Ectodermal cell (in vitro differentiated cells): Measurements from ENCODE around the gene MMP19.

Source experiments
- H3K27ac ChIP-seq: 2 replicates; pipeline ENCODE4 v1.7.0; 2013; ENCODE audit warnings: mild to moderate bottlenecking, low read depth, low read length; ENCODE audit not compliant: insufficient read depth, poor library complexity, severe bottlenecking
- H3K27me3 ChIP-seq: 2 replicates; pipeline ENCODE4 v1.7.0; 2013; ENCODE audit warnings: mild to moderate bottlenecking, low read length; ENCODE audit not compliant: insufficient read depth, control insufficient read depth, poor library complexity, severe bottlenecking
- H3K36me3 ChIP-seq: one replicate; pipeline ENCODE4 v1.7.0; 2013; ENCODE audit warnings: low read length; ENCODE audit not compliant: control insufficient read depth, insufficient read depth
- H3K4me1 ChIP-seq: one replicate; pipeline ENCODE4 v1.7.0; 2013; ENCODE audit warnings: low read length; ENCODE audit not compliant: control insufficient read depth, insufficient read depth
- H3K4me3 ChIP-seq: 2 replicates; pipeline ENCODE4 v1.7.0; 2013; ENCODE audit warnings: low read depth, low read length, control low read depth; ENCODE audit not compliant: insufficient read depth
- H3K9me3 ChIP-seq: 2 replicates; pipeline ENCODE4 v1.7.0; 2013; ENCODE audit warnings: mild to moderate bottlenecking, low read length, moderate library complexity; ENCODE audit not compliant: control insufficient read depth
- WGBS, 2 experiments: methylation state at CpG; one replicate each; pipeline ENCODE4 v1.1.7; 2013; ENCODE audit warnings: missing lambda C conversion rate in 2 of 2; 5-methylcytosine and 5-hydroxymethylcytosine counted together

Gene MMP19

DNA sequence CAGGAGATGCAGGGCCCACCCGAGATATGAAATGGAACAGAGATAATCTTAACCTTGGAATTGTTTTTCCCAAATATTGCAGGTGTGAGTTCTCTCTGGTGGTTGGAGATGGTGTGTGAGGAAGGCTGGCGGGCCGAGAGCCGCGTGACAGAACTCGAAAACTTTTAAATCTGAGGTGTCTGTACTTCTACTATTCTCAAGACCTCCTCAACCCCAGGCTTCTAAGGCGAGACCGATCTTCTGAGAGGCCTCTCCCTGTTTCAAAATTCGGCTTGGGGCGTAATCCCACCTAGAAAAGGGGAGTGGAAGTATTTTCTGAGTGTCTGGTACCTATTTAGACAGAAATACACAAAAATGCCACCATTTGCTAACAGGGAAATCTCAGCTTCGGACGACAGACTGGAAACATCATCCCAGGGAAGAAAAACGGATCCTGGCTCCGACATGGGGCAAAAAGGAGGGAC is 25.8 kb downstream of the MMP19 start:
- Histone ChIP-seq H3K36me3 (peaks cover 22% of the 10 kb centered on the region), H3K27me3 (no peaks in the 10 kb centered on the region), H3K4me1 (peaks cover 12% of the 10 kb centered on the region), H3K4me3 (peak overlapping the region; percentile 97), H3K9me3 (no peaks in the 10 kb centered on the region), H3K27ac (no peak overlapping the region)
- WGBS, 2 experiments = 1 to 3% methylated on average over 10 to 14 of the region's 14 CpGs

DNA sequence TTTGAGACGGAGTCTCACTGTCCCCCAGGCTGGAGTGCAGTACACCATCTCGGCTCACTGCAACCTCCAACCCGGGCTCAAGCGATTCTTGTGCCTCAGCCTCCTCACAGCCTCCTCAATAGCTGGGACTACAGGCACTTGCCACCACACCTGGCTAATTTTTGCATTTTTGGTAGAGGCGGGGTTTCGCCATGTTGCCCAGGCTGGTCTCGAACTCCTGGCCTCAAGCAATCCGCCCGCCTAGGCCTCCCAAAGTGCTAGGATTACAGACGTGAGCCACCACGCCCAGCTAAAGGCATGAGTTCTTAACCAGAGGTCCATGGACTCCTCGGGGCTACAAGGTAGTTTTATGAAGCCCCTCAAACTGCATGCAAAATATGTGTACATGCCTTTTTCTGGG is 27.3 kb downstream of the MMP19 start:
- WGBS, 2 experiments = 90 to 93% methylated on average over 12 of the region's 12 CpGs
- Histone ChIP-seq H3K27ac (no peak overlapping the region), H3K36me3 (peaks cover 9% of the 10 kb centered on the region), H3K4me1 (peaks cover 12% of the 10 kb centered on the region), H3K4me3 (no peak overlapping the region), H3K27me3 (no peaks in the 10 kb centered on the region), H3K9me3 (no peaks in the 10 kb centered on the region)

DNA sequence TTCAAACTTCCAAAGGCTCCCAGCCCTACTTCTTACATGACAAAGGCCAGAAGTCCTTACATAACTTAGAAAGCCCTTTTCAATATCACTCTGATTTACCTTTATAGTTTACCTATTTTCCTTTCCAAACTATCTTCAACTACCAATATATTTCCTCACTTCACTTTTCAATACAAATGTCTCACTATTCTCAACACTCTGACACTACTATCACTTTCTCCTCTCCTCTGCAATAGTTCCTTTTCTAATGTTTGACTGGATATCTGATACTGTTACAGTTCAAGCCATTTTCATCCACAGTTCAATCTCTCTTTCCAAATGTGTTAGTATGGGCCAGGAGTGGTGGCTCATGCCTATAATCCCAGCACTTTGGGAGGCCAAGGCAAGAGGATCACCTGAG is 28.5 kb downstream of the MMP19 start:
- no peak overlapping the region for H3K4me3 ChIP-seq

DNA sequence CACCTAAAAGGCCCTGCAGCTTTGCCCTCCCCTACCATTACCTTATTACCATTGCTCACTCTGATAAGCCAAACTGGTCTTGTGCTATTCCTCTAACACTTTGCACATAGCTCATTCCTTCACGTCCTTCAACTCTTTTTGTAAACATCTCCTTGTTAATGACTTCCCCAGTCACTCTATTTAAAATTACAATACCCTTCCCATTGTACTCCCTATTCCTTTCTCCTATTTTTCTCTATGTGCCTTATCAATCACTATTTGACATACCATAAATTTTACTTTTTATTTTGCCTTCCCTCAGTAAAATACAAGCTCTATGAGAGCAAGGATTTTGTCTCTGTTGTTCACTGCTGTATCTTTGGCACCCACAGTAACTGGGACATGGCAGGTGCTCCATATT is 30.6 kb downstream of the MMP19 start:
- H3K4me1 ChIP-seq = peaks cover 12% of the 10 kb centered on the region
- H3K36me3 ChIP-seq = peaks cover 4% of the 10 kb centered on the region
- WGBS, 2 experiments = 54 to 67% methylated on average over 1 of the region's 1 CpG
- no peak overlapping the region for H3K4me3 ChIP-seq
- no peak overlapping the region for H3K27ac ChIP-seq
- H3K27me3 ChIP-seq = no peaks in the 10 kb centered on the region
- no peaks in the 10 kb centered on the region for H3K9me3 ChIP-seq

More for the DNA sequence above, 28.5 kb downstream of the MMP19 start:
- Histone ChIP-seq H3K9me3 (no peaks in the 10 kb centered on the region), H3K36me3 (peaks cover under 1% of the 10 kb centered on the region), H3K27ac (no peak overlapping the region), H3K4me1 (peaks cover 12% of the 10 kb centered on the region), H3K27me3 (no peaks in the 10 kb centered on the region)

DNA sequence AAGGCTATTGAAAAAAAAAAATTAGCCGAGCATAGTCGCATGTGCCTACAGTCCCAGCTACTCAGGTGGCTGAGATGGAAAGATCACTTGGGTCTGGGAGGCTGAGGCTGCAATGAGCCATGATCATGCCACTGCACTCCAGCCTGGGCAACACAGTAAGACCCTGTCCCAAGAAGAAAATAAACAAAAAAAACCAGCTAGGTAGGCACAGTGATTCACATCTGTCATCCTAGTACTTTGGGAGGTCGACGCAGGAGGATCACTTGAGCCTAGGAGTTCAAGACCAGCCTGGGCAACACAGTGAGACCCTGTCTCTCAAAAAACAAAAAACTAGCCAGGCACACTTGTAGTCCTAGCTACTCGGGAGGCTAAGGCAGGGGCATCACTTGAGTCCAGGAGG is 33.5 kb downstream of the MMP19 start:
- Histone ChIP-seq H3K27ac (no peak overlapping the region), H3K27me3 (no peaks in the 10 kb centered on the region), H3K36me3 (peaks cover 4% of the 10 kb centered on the region), H3K4me3 (no peak overlapping the region), H3K9me3 (no peaks in the 10 kb centered on the region), H3K4me1 (no peaks in the 10 kb centered on the region)
- 96 to 98% methylated on average over 4 to 5 of the region's 5 CpGs for WGBS, 2 experiments

DNA sequence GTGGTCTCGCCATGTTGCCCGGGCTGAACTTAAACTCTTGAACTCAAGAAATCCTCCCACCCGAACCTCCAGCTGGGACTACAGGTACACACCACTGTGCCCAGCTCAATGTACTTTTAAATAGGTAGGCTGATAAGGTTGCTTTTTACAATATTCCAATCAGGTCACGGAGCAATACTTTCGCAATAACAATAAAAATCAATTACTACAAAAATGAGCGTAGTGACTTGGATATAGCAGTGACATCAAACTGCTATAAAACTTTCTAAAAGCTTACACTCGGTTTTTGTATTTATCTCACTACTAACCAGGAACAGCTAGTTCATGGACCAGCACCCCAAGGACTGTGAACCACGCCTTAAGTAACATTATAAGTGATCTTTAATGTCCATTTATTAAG is 35.8 kb downstream of the MMP19 start:
- 95 to 97% methylated on average over 8 of the region's 8 CpGs for WGBS, 2 experiments
- peaks cover 13% of the 10 kb centered on the region for H3K36me3 ChIP-seq
- no peaks in the 10 kb centered on the region for H3K4me1 ChIP-seq
- H3K4me3 ChIP-seq = no peak overlapping the region
- no peak overlapping the region for H3K27ac ChIP-seq
- H3K9me3 ChIP-seq = no peaks in the 10 kb centered on the region
- H3K27me3 ChIP-seq = no peaks in the 10 kb centered on the region

DNA sequence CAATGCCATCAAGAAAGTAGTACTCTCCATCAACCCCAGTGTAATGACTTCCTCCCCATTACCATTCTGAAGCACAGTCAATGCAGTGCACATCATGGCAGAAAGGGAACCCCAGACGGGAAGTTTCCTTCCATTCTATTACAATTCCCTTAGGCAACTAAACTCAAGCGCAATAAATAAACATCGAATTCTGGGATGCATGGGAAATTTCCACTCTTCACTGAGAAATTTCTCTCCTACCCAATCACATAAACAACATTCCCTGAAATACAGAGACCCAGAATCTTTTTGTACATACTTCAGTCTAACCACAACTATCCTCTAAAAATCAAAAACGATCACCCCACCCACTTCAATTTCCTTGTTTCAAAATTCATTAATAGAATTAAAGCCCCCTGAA is 45.2 kb downstream of the MMP19 start:
- Histone ChIP-seq H3K9me3 (no peaks in the 10 kb centered on the region), H3K4me3 (no peak overlapping the region), H3K27ac (no peak overlapping the region), H3K27me3 (no peaks in the 10 kb centered on the region), H3K36me3 (peaks cover 47% of the 10 kb centered on the region), H3K4me1 (no peaks in the 10 kb centered on the region)
- WGBS, 2 experiments = 88 to 94% methylated on average over 4 of the region's 4 CpGs

DNA sequence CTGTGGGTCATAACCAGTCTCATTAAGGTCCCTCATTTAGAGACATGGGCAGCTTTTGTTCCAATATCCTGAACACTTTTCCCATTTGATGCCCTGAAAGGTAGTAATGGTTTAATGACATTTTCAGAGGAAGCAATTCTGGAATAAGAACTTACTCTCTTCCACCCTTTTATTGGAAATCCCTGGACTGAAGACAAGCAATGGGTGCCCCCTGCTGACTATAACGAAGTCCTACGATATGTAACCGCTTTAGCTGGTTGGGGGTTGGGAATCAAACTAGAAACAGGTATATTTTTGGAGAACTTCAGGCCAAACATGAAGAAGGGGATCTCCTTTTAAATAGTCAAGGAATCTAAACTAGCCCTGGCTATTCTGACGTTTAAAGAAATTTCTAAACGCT is 45.7 kb downstream of the MMP19 start:
- peaks cover 47% of the 10 kb centered on the region for H3K36me3 ChIP-seq
- H3K4me3 ChIP-seq = no peak overlapping the region
- no peaks in the 10 kb centered on the region for H3K4me1 ChIP-seq
- 67 to 68% methylated on average over 5 of the region's 5 CpGs for whole genome bisulfite sequencing, 2 experiments
- H3K27ac ChIP-seq = no peak overlapping the region
- no peaks in the 10 kb centered on the region for H3K9me3 ChIP-seq
- no peaks in the 10 kb centered on the region for H3K27me3 ChIP-seq

DNA sequence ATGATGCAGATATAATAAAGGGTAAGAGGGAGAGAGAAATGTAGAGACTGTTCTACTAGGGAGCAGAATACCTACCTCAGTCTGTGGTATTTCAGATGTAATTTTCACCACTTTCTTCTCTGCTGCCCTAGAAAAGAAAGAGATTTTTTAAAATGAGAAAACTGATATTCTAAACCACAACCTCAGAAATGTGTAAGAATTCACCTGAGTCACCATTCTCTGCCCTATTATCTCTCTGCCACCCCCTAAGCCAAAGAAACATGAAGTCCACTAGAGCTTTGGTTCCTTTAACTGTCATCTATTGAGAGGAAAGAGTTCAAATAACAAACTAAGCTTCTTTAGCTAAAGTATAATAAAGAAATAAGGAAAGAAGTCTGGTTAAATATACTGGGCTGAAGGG is 46.8 kb downstream of the MMP19 start:
- Histone ChIP-seq H3K36me3 (peaks cover 40% of the 10 kb centered on the region), H3K4me1 (no peaks in the 10 kb centered on the region), H3K4me3 (no peak overlapping the region), H3K9me3 (no peaks in the 10 kb centered on the region), H3K27ac (no peak overlapping the region), H3K27me3 (no peaks in the 10 kb centered on the region)

DNA sequence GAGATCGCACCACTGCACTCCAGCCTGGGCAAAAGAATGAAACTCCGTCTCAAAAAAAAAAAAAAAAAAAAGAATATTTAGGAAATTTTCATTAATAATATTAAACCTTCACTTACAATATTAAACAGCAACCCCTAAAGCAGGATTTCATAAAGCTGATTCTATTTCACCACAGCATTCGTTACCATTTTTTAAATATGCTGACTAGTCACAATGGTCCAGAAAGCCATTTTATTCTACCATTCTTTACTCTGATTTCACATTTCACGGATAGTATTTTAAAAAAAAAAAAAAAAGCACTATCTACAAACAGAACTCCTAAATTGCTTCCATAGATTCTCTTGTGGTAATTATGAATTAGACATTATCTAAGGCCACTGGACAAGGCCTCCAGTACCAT is 52.8 kb downstream of the MMP19 start:
- no peaks in the 10 kb centered on the region for H3K9me3 ChIP-seq
- WGBS, 2 experiments = 99 to 100% methylated on average over 2 of the region's 4 CpGs

DNA sequence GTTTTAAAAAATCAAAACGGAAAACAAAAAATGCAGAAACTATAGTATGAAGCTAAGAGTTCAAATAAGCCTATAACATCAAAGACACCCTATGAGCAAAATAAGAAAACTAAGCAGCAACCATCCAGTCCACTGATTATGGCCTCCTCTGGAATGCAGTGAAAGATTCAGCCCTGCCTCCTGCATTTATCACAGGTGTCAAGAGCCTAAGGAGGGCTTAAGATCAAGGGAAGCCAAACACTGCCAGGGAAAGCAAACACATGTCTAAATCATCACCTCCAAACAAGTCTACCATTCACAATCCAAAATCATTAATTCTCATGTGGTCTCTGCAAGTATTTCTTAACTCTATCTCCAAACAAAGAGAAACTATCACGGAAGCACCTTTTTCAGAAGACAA is 53.6 kb downstream of the MMP19 start:
- Histone ChIP-seq H3K36me3 (peaks cover 41% of the 10 kb centered on the region), H3K4me3 (no peak overlapping the region)
- 92% methylated on average over 1 to 2 of the region's 2 CpGs for WGBS, 2 experiments

More for the DNA sequence above, 52.8 kb downstream of the MMP19 start:
- Histone ChIP-seq H3K36me3 (peaks cover 39% of the 10 kb centered on the region), H3K27ac (no peak overlapping the region), H3K4me1 (no peaks in the 10 kb centered on the region), H3K27me3 (no peaks in the 10 kb centered on the region), H3K4me3 (no peak overlapping the region)

More for the DNA sequence above, 53.6 kb downstream of the MMP19 start:
- Histone ChIP-seq H3K4me1 (no peaks in the 10 kb centered on the region), H3K9me3 (no peaks in the 10 kb centered on the region), H3K27ac (no peak overlapping the region), H3K27me3 (no peaks in the 10 kb centered on the region)
